ENCODE measurements around the gene PRR33.

GRCh38 chr11:1847006-1847735, 44.5 kb downstream of the PRR33 start:
- no peak for TF ChIP-seq CTCF (IDR thresholded peaks at IDR 0.05; ENCODE audit: insufficient read depth, low read depth, low read length)
- no peak for TF ChIP-seq EZH2 (IDR thresholded peaks at IDR 0.05; ENCODE audit: insufficient read depth, low read length)

All from astrocyte (in vitro differentiated cells and primary cell).